ENCODE results near the gene SMARCC1. TPM values are rescaled to one million over a fixed set of nuclear protein-coding genes. Genes with fewer than 3 reads are reported as not detected.

SMARCC1 gene
- total RNA-seq, 4 donors from 2014 or later, result 38.5 to 54.2 (median 42.9) TPM

DNA sequence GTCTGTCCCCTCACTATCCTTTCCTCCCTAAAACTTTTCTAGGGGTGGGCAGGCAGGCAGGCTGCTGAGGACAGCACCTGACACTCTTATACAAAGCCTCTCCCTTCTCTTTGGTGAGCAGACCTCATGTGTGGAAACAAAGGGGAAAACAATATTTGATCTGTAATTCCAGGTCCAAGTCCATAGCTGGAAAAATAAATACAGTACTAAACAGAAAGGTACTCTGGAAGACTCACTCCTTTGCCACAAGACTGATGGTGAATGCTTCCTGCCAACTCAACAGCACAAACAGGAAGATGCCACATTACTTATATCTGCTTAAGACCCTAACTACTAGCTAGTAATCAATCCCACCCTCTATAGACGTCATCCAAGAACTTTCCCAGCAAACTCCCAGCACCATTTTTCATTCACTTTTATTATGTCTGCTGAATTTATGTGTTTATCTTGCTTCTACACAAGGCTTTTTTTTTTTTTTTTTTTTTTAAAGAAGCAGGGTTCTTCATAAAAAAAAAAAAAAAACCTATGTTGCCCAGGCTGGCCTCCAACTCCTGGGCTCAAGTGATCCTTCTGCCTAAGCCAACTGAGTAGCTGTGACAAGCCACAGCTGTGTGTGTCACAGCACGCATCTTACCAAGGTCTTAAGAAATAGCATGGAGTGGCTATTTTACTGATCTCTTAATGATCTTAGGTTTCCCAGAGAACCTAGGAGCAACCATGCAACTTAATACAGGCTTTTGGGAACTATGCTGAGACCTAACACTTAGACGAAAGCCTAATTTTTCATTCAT lies 158.8 kb downstream of the SMARCC1 start:
- WGBS, 2 donors, result 93 to 95% methylated on average over 3 of the region's 3 CpGs
- intact Hi-C loops (cut with DNase I; ENCODE audit: low total_unique reads), result no loop called here
- no peak overlapping the region for H3K4me3 ChIP-seq (ENCODE audit: low read depth, poor library complexity, severe bottlenecking)
- no peak for DNase-seq (ENCODE audit: low spot score in 2 of 2)
- TF ChIP-seq POLR2A (IDR thresholded peaks at IDR 0.05), result no peak
- TF ChIP-seq CTCF (IDR thresholded peaks at IDR 0.05), result no peak

GRCh38 chr3:47617086-47618010 lies 164.3 kb downstream of the SMARCC1 start:
- TF ChIP-seq POLR2A (IDR thresholded peaks at IDR 0.05) (no peak), CTCF (IDR thresholded peaks at IDR 0.05) (no peak)
- no peak for DNase-seq (ENCODE audit: low spot score in 2 of 2)
- WGBS, 2 donors, result 70 to 89% methylated on average over 5 of the region's 5 CpGs

DNA sequence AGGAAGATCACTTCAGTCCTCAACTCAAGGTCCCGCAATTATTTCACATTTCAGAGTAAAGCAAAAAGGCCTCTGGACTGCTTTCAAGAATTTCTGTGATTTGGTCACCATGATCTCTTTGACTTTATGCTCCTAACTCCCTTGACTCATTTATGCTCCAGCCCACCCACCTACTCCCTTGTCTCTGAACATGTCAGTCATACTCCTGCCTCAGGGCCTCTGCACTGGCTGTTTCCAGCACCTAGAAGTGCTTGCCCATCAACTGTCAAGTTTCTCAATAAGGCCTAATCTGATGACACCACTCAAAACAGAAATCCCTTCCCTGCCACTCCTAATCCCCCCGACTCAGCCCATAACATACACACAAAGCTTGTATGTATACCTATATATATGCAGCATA lies 166.9 kb downstream of the SMARCC1 start:
- intact Hi-C loops (cut with DNase I; ENCODE audit: low total_unique reads), result no loop called here
- DNase-seq (ENCODE audit: low spot score in 2 of 2), result no peak
- H3K4me3 ChIP-seq (ENCODE audit: low read depth, poor library complexity, severe bottlenecking), result no peak overlapping the region
- 90 to 98% methylated on average over 2 of the region's 2 CpGs for WGBS, 2 donors
- TF ChIP-seq POLR2A (IDR thresholded peaks at IDR 0.05), result no peak
- TF ChIP-seq CTCF (IDR thresholded peaks at IDR 0.05), result no peak

More at GRCh38 chr3:47617086-47618010, 164.3 kb downstream of the SMARCC1 start:
- H3K4me3 ChIP-seq (ENCODE audit: low read depth, poor library complexity, severe bottlenecking), result no peak overlapping the region
- intact Hi-C loops (cut with DNase I; ENCODE audit: low total_unique reads), result no loop called here

DNA sequence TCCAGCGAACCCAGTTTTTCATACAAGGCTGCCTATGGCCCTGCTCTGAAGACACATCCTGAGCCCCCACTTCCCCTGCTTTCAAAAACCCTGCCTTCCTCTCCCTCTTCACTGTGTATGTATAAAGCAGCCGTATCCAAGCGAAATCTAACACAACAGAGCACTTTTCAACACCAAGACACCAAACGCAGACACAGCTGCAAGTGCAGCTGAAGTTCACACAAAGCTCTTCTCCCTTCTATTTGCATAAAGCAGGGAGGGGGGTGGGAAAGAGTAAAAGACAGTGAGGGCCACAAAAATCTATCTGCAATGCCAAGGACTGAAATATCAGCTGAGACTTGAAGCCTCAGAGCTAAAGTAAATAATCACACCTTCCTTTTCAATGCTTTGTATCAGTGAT lies 168.0 kb downstream of the SMARCC1 start:
- no peak overlapping the region for H3K4me3 ChIP-seq (ENCODE audit: low read depth, poor library complexity, severe bottlenecking)
- WGBS, 2 donors, result 89 to 94% methylated on average over 4 of the region's 4 CpGs
- DNase-seq (ENCODE audit: low spot score in 2 of 2), result no peak
- intact Hi-C loops (cut with DNase I; ENCODE audit: low total_unique reads), result no loop called here
- TF ChIP-seq CTCF (IDR thresholded peaks at IDR 0.05) (no peak), POLR2A (IDR thresholded peaks at IDR 0.05) (no peak)

DNA sequence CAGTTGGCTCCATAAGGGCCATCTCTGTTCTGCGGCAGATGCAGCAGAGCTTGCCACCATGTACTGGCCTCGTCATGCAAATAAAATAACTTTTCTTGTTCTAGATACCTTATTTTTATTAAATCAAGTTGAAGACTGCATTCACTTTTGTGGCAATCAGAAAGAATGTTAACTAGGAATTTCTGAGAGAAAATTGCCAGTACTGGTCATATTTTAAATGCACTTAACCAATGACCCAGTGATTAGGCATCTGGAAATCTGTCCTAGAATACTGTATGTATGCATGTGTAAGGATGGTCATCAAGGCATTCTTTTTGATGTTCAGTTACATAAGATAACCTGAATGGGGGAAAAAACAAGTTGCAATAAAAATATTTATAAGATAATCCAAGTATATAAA lies 168.8 kb downstream of the SMARCC1 start:
- WGBS, 2 donors, result 95 to 96% methylated on average over 2 of the region's 2 CpGs
- no peak for TF ChIP-seq CTCF (IDR thresholded peaks at IDR 0.05)
- TF ChIP-seq POLR2A (IDR thresholded peaks at IDR 0.05), result no peak
- no peak for DNase-seq (ENCODE audit: low spot score in 2 of 2)
- intact Hi-C loops (cut with DNase I; ENCODE audit: low total_unique reads), result no loop called here
- no peak overlapping the region for H3K4me3 ChIP-seq (ENCODE audit: low read depth, poor library complexity, severe bottlenecking)
